Stimulated activated CD8-positive, alpha-beta memory T cell treated with anti-CD3 and anti-CD28 coated beads, Interleukin-2, amount 100 ng/mL, for 1 hour (primary cell): ENCODE results near the gene PARD3.
"Not testable (repeated sequence)": the region's sequence is repeated elsewhere in the genome, so short reads cannot be mapped to it uniquely, and the experiment has no call there.

Experiments used
- DNase-seq, 2 donors: peaks; one replicate each; pipeline ENCODE4 v3.0.0-alpha.2; 2020; ENCODE audit warnings: low read depth in 2 of 2

Gene PARD3

GRCh38 chr10:34715511-34716187, 99.4 kb downstream of the PARD3 start:
- no peak for DNase-seq

GRCh38 chr10:34713875-34714274, 101.2 kb downstream of the PARD3 start:
- no peak for DNase-seq

- DNase-seq, result no peak
Measured at GRCh38 chr10:34711500-34711899, 103.6 kb downstream of the PARD3 start.

- DNase-seq, result no peak
Measured at GRCh38 chr10:34710391-34710751, 104.7 kb downstream of the PARD3 start.

GRCh38 chr10:34709637-34710390, 105.3 kb downstream of the PARD3 start:
- no peak for DNase-seq

GRCh38 chr10:34707656-34708055, 107.4 kb downstream of the PARD3 start:
- DNase-seq, result no peak

- DNase-seq, result not testable (repeated sequence)
Measured at GRCh38 chr10:34706992-34707391, 108.1 kb downstream of the PARD3 start.

- no peak for DNase-seq
Measured at GRCh38 chr10:34706147-34706546, 108.9 kb downstream of the PARD3 start.

- no peak for DNase-seq
Measured at GRCh38 chr10:34705563-34705962, 109.5 kb downstream of the PARD3 start.

- DNase-seq, result no peak
Measured at GRCh38 chr10:34704526-34705184, 110.4 kb downstream of the PARD3 start.

- no peak for DNase-seq
Measured at GRCh38 chr10:34702982-34703381, 112.1 kb downstream of the PARD3 start.

- no peak for DNase-seq
Measured at GRCh38 chr10:34702093-34702937, 112.8 kb downstream of the PARD3 start.

GRCh38 chr10:34701194-34701593, 113.9 kb downstream of the PARD3 start:
- DNase-seq, result no peak

GRCh38 chr10:34700752-34701151, 114.3 kb downstream of the PARD3 start:
- DNase-seq, result not testable (repeated sequence)

GRCh38 chr10:34699904-34700517, 115.1 kb downstream of the PARD3 start:
- DNase-seq, result no peak

GRCh38 chr10:34698979-34699378, 116.1 kb downstream of the PARD3 start:
- DNase-seq, result no peak

- no peak for DNase-seq
Measured at GRCh38 chr10:34698248-34698831, 116.8 kb downstream of the PARD3 start.

- DNase-seq, result no peak
Measured at GRCh38 chr10:34697351-34698247, 117.5 kb downstream of the PARD3 start.

- no peak for DNase-seq
Measured at GRCh38 chr10:34696423-34696822, 118.7 kb downstream of the PARD3 start.
